H1 (cell line): ENCODE results near the gene ABHD15. TPM values are rescaled to one million over a fixed set of nuclear protein-coding genes. Genes with fewer than 3 reads are reported as not detected.

ENCODE experiments used
- CBX8 ChIP-seq: fragments of 300-800, 300-1000 bp; sonication (generic); IDR thresholded peaks from 2 replicates; pipeline ENCODE4 v1.7.1; 2016; ENCODE audit warnings: low read depth, low read length, borderline replicate concordance
- NANOG ChIP-seq: IDR thresholded peaks from 2 replicates; pipeline ENCODE4 v1.6.1; 2011; ENCODE audit warnings: low read length, low read depth, mild to moderate bottlenecking, inconsistent platforms; ENCODE audit not compliant: insufficient read depth, poor library complexity, severe bottlenecking
- TAF1 ChIP-seq: IDR thresholded peaks from 2 replicates; pipeline ENCODE4 v1.6.1; 2011; ENCODE audit warnings: mild to moderate bottlenecking, low read depth, low read length
- polyA plus RNA-seq, 7 experiments: library from polyadenylated mRNA; depleted of rRNA in 3 of 7; stranded (reverse) in 5 of 7; unstranded in 2 of 7; fragments of >200 nt in 5 of 7; fragments of 200-250 nt in 2 of 7; gene quantifications; 1 replicate in 5 of 7; 2 replicates in 1 of 7; 4 replicates in 1 of 7; pipeline versions ENCODE4 v1.2.1 to v1.2.3, GENCODE V29; 2011 to 2013; ENCODE audit warnings: missing spikeins in 2 of 7, mixed read lengths in 2 of 7
- total RNA-seq: library from RNA; stranded (reverse); fragmentation: NEBNext Ultra II Directional; extraction: Animal tissue kit (Norgen Biotek cat#: 25700); gene quantifications from 2 replicates; pipeline ENCODE4 v1.2.1, GENCODE V29; 2021

The ABHD15 gene
- total and polyA plus RNA-seq, 2 of the 8 experiments (the other 6 are each of a cell fraction or from before 2014, with no cell fraction given): 0.88 to 1.7 TPM

GRCh38 chr17:29555840-29556239 lies 11.0 kb downstream of the ABHD15 start (continued):
- TF ChIP-seq CBX8: no peak
- TF ChIP-seq TAF1: no peak
- TF ChIP-seq NANOG: no peak
